GM21390 (cell line): Measurements from ENCODE around the gene COX7A1.
"Not testable (repeated sequence)": the region's sequence is repeated elsewhere in the genome, so short reads cannot be mapped to it uniquely, and the experiment has no call there.

Source experiments
- ATAC-seq: cut with Tn5 transposase; IDR thresholded peaks from one replicate; pipeline ENCODE4 v1.9.1; 2021; ENCODE audit not compliant: unreplicated experiment

The COX7A1 gene

GRCh38 chr19:36142046-36142445 is 10.2 kb downstream of the COX7A1 start:
- no peak for ATAC-seq

- ATAC-seq: no peak
These were observed 11.0 kb downstream of the COX7A1 start for GRCh38 chr19:36141039-36141927.

DNA sequence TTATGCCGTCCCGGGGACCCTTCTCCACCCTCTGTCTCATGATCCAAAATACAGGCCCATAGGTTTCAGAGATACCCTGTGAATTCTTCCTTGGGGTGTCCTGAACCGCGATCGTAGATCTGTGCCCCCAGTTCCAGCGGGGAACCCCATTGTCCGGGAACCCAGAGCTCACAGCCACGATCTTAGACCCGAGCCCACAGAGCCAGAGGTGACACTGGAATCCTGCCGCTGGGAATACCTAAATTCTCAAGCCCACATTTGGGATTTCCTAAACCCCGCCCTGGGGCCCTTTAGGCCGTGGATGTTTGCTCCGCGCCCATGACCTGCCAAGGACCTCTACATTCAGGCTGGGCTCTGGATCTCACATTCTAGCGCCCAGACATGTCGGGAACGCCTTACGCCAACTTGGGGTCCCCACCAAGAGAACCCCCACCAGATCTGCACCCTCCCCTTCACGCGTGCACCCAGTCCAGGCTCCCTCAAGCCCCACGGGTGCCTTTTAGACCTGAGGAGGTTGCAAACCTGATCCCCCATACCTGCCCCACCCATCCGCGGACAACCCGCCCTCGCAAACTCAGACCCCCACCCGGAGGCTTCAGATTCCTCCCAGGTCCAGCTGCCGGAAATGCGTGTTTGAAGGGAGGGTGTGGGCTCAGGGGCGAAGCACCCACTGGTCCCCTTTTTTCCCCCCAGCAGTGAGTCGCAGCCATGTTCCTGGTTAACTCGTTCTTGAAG is 11.8 kb downstream of the COX7A1 start:
- peak; percentile 10 for ATAC-seq

DNA sequence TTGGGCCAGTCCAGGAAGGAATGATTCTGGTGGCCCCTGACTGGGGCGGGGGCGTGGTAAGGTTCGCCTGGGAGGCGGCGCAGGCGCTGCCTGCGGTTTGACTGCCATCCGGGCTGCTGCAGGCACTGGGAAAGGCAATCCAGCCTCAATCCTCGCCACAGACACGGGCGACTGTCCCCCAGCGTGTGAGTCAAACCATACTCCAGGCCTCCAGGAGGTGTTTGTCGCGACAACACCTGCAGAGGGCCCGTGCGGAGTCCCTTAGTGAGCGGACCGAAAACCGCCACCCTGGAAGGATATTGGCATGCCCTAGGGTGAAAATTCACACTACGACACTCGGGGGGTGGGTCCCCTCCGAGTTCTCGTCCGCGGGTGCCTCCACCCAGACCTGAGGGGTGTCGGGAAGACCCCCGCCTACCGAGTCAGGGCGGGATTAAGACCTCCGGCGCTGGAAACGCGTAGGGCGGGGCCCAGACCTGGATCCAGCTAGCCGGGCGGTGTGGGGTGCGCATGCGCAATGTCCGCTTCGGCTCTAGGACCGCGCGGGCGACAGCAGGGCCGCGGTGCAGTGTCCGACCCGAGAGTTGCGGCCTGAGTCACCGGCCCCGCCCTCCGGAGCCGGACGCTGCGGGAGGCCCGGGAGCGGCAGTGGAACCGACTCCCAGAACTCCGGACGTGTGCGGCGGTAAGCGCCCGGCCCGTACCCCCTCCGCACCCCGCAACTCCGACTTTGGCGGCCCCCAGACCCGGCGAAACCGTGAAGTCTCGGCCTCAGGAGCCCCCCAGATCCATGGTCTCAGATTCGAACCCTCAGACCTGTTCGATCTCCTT is 12.6 kb downstream of the COX7A1 start, which contains the start of gene CAPNS1:
TSS of gene CAPNS1 (plus strand) at position 594 of the 831 bp plus-strand sequence. CDS start 946 bp downstream, outside the sequence.
- peak; percentile 77 for ATAC-seq

GRCh38 chr19:36139120-36139472 is 13.2 kb downstream of the COX7A1 start:
- no peak for ATAC-seq

GRCh38 chr19:36136964-36137686 is 15.1 kb downstream of the COX7A1 start:
- ATAC-seq: no peak

DNA sequence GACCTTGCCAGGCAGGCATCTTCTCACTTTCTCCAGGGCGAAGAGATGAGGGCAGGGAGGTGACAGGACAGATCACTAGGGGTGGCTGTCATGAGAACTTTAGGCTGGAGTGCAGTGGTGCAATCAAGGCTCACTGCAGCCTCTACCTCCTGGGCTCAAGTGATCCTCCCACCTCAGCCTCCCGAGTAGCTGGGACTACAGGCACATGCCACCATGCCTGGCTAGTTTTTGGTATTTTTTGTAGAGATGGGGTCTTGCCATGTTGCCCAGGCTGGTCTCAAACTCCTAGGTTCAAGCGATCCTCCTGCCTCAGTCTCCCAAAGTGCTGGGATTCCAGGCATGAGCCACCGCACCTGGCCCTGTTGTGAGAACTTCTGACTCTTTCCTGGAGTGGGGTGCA is 17.4 kb downstream of the COX7A1 start:
- not testable (repeated sequence) for ATAC-seq

GRCh38 chr19:36131221-36131620 is 21.0 kb downstream of the COX7A1 start:
- not testable (repeated sequence) for ATAC-seq

GRCh38 chr19:36128392-36128736 is 23.9 kb downstream of the COX7A1 start:
- no peak for ATAC-seq

- no peak for ATAC-seq
These were observed 26.7 kb downstream of the COX7A1 start for GRCh38 chr19:36125557-36125956.

- no peak for ATAC-seq
These were observed 30.6 kb downstream of the COX7A1 start for GRCh38 chr19:36121486-36122124.

- no peak for ATAC-seq
These were observed 31.3 kb downstream of the COX7A1 start for GRCh38 chr19:36120984-36121358.

- no peak for ATAC-seq
These were observed 31.9 kb downstream of the COX7A1 start for GRCh38 chr19:36120092-36120983.

GRCh38 chr19:36116344-36116637 is 36.0 kb downstream of the COX7A1 start:
- no peak for ATAC-seq

DNA sequence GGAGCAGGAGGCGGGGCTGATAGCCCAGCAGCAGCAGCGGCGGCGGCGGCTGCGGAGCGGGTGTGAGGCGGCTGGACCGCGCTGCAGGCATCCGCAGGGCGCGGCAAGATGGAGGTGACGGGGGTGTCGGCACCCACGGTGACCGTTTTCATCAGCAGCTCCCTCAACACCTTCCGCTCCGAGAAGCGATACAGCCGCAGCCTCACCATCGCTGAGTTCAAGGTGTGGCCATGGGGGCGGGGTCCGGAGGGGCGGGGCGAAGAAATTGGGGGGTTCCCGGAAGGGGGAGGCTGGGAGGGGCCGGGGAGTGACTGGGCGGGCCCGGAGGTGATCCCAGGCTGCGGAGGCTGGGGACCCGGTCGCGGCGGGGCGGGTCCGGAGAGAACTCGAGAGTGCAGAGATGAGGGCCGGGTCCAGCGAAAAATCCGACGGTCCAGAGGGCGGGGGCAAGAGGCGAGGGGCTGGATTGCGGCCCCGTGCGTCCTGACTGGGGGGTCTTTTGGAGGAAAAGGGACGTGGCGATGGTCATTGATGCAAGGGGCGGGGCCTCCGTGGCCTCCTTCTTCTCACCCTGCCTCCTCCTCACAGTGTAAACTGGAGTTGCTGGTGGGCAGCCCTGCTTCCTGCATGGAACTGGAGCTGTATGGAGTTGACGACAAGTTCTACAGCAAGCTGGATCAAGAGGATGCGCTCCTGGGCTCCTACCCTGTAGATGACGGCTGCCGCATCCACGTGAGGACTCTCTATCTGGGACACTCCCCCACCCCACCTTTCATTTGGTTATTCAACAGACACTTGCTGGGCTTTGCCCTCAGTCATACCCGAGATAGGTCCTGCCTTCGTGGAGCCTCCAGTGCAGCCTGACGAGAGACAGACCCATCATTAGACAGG is 36.5 kb downstream of the COX7A1 start, which contains the start of gene TBCB:
TSS of gene TBCB (plus strand) at position 16 of the 891 bp plus-strand sequence. CDS start at position 109, 93 bp downstream.
- peak; percentile 21 for ATAC-seq

- peak; percentile 75 for ATAC-seq
These were observed 37.4 kb downstream of the COX7A1 start, which contains the start of gene POLR2I for GRCh38 chr19:36114721-36115452. POLR2I (minus strand) TSS chr19:36114875; CDS start chr19:36114856, 19 bp downstream.
